ENCODE data around the gene PPP6R3.

PPP6R3 gene

GRCh38 chr11:68655806-68656205 is 195.3 kb downstream of the PPP6R3 start:
- no peak for DNase-seq

GRCh38 chr11:68657021-68657780 is 196.6 kb downstream of the PPP6R3 start:
- no peak for DNase-seq

- DNase-seq = no peak
Observed at GRCh38 chr11:68658097-68658496, 197.5 kb downstream of the PPP6R3 start.

- no peak for DNase-seq
Observed at GRCh38 chr11:68658661-68659060, 198.1 kb downstream of the PPP6R3 start.

DNA sequence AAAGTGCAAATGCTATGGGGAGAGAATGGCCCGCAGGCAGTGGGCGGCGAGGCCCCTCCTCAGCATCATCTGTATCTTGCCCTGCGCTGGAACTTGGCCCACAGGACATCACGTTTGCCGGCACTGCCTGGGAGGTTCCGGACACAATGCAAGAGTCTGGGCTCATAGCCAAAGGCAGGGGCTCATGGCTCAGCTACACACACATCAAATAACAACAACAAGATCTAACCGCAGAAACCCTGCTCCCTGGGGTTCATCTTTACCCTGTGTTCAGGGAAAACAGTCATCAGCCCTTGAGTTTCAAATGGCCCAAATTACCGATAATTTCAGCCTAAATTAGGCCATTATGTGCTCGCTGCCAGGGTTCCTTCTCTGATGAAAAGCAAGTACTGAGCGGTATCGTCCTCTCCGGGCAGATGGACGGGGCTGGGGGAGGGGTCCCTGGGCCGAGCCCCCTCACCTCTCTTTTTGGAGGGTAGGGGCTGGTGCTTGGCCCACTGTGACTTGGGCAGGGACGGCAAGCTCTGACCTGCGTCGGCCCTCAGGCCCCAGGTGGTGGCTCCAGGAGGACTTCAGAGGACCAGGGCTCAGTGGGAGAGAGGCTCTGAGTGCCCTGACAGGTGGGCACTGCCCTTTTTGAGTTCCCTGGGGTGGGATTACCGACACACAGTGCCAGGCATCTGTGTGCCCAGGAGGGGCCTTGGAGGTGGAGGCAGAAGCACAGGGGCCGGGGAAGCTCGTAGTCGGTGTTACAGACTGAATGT is 198.8 kb downstream of the PPP6R3 start:
- DNase-seq = no peak

- no peak for DNase-seq
Observed at GRCh38 chr11:68660066-68660810, 199.7 kb downstream of the PPP6R3 start.

DNA sequence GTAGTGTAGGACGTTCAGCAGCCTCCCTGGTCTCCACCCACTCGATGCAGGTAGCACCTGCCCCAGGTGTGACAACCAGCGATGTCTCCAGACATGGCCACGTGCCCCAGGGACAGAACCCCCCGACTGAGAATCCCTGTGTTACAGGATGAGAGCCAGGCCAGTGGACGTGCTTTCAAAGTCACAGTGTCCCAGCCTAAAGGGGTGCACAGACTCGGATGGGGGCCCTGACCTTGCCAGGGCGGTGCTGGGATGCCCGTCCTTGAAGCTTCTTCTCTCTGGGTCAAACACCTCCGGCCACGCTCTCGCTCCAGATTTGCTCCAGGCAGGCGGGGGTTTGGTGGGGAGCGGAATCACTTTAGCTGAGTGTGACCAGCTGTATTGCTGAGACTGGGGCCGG is 200.5 kb downstream of the PPP6R3 start:
- DNase-seq = no peak

- no peak for DNase-seq
Observed at GRCh38 chr11:68661697-68662603, 201.4 kb downstream of the PPP6R3 start.

DNA sequence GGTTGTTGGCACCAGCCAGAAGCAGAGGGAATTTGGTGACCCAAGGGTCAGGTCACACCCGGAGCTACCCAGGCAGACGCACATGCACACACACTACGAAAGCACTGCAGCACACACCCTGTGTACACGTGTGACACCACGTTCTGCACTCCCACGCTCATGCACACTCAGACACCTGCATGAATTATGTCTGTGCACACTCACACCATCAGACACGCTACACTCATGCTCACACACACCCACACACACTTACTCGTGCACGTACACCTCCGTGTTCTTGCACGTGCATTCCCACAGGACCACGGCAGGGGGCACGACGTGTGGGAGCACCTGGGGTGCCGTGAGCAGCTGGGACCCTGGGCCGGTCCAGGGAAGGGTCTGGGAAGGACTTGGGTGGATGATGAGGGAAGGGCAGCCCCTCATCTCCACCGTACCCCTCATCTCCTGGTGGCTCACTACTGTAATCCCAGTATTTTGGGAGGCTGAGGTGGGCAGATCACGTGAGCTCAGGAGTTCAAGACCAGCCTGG is 203.0 kb downstream of the PPP6R3 start:
- no peak for DNase-seq

DNA sequence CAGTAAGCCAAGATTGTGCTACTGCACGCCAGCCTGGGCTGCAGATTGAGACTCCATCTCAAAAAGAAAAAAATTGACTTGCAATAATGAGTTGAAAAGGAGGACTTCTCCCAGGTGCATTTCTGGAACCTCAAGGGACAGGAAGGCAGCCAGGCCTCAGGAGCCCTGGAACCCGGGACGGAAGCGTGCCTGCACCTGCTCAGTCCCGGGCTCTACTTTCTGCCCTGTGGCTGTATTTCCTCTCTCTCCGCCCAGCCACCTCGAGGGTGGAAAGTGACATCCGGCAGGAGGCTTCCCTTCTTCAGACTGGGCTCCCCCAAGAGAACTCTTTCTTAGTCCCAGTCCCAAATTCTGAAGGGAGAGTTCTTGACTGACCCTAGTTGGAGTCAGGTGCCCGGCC is 203.6 kb downstream of the PPP6R3 start:
- no peak for DNase-seq

GRCh38 chr11:68664906-68665305 is 204.4 kb downstream of the PPP6R3 start:
- DNase-seq = no peak

Measured in NCI-H526 treated with DMSO at 0.1 percent for 48 hours (cell line).